Measurements from ENCODE around the gene PLA2G4B. TPM values are rescaled to one million over a fixed set of nuclear protein-coding genes. Genes with fewer than 3 reads are reported as not detected.

PLA2G4B gene
- total RNA-seq, 1 donor from 2014 or later: 8.2 TPM

DNA sequence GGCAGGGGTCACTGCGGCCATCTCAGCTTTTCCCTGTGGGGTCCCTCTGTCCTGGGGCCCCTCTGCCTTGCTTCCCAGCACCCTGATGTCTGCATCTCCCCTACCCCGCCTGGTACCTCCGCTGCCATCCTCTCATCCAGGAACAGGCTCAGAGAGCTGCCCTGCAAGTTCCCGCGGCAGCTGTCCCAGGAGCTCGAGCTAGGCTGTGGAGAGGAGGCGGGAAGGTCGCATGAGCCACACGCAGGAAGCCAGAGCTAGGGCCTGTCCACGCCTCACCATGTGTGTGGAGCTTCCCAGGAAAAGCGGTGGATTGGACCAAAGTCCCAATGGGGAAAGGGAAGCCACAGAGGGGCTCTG lies 12.5 kb downstream of the PLA2G4B start:
- no peak for DNase-seq
- H3K36me3 Mint-ChIP-seq (ENCODE audit: low read depth): peaks cover 26% of the 10 kb centered on the region
- H3K27ac Mint-ChIP-seq: no peak overlapping the region
- ATAC-seq (ENCODE audit: low read depth): no peak
- TF ChIP-seq CTCF (IDR thresholded peaks at IDR 0.05): no peak
- peaks cover 4% of the 10 kb centered on the region for H3K4me1 Mint-ChIP-seq
- H3K9me3 Mint-ChIP-seq: no peaks in the 10 kb centered on the region
- ChIA-PET CTCF (no interaction called here), POLR2A (interaction anchor here (0.6 kb wide), 1 partner anchor 25 kb away, joined by 5 read pairs; no protein-coding TSS in a partner anchor)
- no peaks in the 10 kb centered on the region for H3K27me3 Mint-ChIP-seq
- no peak overlapping the region for H3K4me3 Mint-ChIP-seq
- intact Hi-C loops (cut with micrococcal nuclease): no loop called here

DNA sequence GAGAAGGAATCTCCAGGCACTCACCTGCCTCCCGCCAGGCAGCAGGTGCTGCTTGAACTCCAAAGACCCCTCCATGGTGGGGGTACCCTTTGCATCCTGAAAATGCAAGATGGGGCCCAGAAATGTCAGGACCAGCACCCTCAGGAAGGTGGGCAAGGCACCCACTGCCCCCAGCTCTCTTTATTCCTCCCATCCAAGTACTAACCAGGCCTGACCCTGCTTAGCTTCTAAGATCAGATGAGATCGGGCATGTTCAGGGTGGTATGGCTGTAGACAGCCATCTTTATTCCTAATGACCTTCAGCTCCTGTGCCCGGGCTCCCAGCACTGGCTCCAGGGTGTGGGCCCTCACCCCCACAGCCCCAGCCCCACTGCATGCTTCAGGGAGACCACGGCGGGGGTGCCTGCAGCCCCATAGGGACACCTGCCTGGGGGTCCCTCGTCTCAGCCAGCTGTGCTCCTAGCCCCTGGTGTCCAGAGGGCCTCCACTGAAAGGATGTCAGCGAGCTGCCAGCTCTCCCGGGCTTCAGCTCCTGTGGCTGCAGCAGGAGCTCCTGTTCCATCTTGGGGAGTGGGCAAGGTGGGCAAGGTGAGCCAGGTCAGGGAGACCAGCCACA lies 13.2 kb downstream of the PLA2G4B start:
- intact Hi-C loops (cut with micrococcal nuclease): no loop called here
- DNase-seq (no peak), ATAC-seq (ENCODE audit: low read depth) (no peak)
- POLR2A ChIA-PET: interaction anchor here (0.6 kb wide), 1 partner anchor 24 kb away, joined by 5 read pairs; no protein-coding TSS in a partner anchor
- H3K9me3 Mint-ChIP-seq: no peaks in the 10 kb centered on the region
- H3K36me3 Mint-ChIP-seq (ENCODE audit: low read depth): peaks cover 18% of the 10 kb centered on the region
- CTCF ChIA-PET: interaction anchor here (1.4 kb wide), 1 partner anchor 53 kb away, joined by 4 read pairs; no protein-coding TSS in a partner anchor
- TF ChIP-seq CTCF (IDR thresholded peaks at IDR 0.05): no peak
- no peaks in the 10 kb centered on the region for H3K27me3 Mint-ChIP-seq
- peaks cover 4% of the 10 kb centered on the region for H3K4me1 Mint-ChIP-seq
- no peak overlapping the region for H3K27ac Mint-ChIP-seq
- no peak overlapping the region for H3K4me3 Mint-ChIP-seq

- CTCF ChIA-PET: interaction anchor here (1.4 kb wide), 1 partner anchor 52 kb away, joined by 4 read pairs; no protein-coding TSS in a partner anchor
- H3K27ac Mint-ChIP-seq: no peak overlapping the region
- POLR2A ChIA-PET: interaction anchor here (0.5 kb wide), 1 partner anchor 926 kb away, joined by 4 read pairs; no protein-coding TSS in a partner anchor
- no peak overlapping the region for H3K4me3 Mint-ChIP-seq
- DNase-seq: no peak
- H3K9me3 Mint-ChIP-seq: no peaks in the 10 kb centered on the region
- intact Hi-C loops (cut with micrococcal nuclease): no loop called here
- H3K36me3 Mint-ChIP-seq (ENCODE audit: low read depth): peaks cover 7% of the 10 kb centered on the region
- no peak for ATAC-seq (ENCODE audit: low read depth)
- TF ChIP-seq CTCF (IDR thresholded peaks at IDR 0.05): no peak
- peaks cover 4% of the 10 kb centered on the region for H3K4me1 Mint-ChIP-seq
- no peaks in the 10 kb centered on the region for H3K27me3 Mint-ChIP-seq
Measured at GRCh38 chr15:41852736-41853590, 14.3 kb downstream of the PLA2G4B start.

DNA sequence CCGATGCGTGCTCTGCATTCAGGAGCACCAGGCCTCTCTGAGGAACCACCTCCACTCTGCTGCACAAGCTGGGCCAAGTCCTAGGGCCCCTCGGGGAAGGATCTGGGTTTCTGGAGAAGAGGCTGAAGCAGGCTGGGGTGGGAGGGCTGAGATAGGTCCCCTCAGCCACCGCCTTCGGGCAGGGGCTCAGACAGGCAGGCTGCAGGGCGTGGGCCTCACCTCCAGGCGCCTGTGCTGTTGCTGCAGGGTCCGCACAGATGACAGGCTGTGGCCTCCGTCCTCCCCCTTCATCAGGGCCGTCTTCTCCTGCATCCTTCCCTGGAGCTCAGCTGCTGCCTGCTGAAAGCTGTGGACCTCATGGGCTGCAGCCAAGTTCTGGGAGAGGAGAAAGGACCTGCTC lies 15.2 kb downstream of the PLA2G4B start:
- Mint-ChIP-seq H3K4me3 (no peak overlapping the region), H3K27me3 (no peaks in the 10 kb centered on the region), H3K9me3 (no peaks in the 10 kb centered on the region), H3K4me1 (peaks cover 4% of the 10 kb centered on the region), H3K36me3 (ENCODE audit: low read depth) (no peaks in the 10 kb centered on the region), H3K27ac (no peak overlapping the region)
- intact Hi-C loops (cut with micrococcal nuclease): no loop called here
- ChIA-PET POLR2A (interaction anchor here (0.5 kb wide), 1 partner anchor 926 kb away, joined by 4 read pairs; no protein-coding TSS in a partner anchor), CTCF (no interaction called here)
- no peak for DNase-seq
- TF ChIP-seq CTCF (IDR thresholded peaks at IDR 0.05): no peak
- ATAC-seq (ENCODE audit: low read depth): no peak

GRCh38 chr15:41854443-41854842 lies 15.8 kb downstream of the PLA2G4B start:
- POLR2A ChIA-PET: no interaction called here
- ATAC-seq (ENCODE audit: low read depth): no peak
- Mint-ChIP-seq H3K27ac (no peak overlapping the region), H3K36me3 (ENCODE audit: low read depth) (no peaks in the 10 kb centered on the region), H3K9me3 (no peaks in the 10 kb centered on the region), H3K4me1 (peaks cover 4% of the 10 kb centered on the region), H3K4me3 (no peak overlapping the region), H3K27me3 (no peaks in the 10 kb centered on the region)
- CTCF ChIA-PET: no interaction called here
- DNase-seq: no peak
- TF ChIP-seq CTCF (IDR thresholded peaks at IDR 0.05): no peak
- intact Hi-C loops (cut with micrococcal nuclease): no loop called here
